Measurements from ENCODE around the gene LPAR1.

DNA sequence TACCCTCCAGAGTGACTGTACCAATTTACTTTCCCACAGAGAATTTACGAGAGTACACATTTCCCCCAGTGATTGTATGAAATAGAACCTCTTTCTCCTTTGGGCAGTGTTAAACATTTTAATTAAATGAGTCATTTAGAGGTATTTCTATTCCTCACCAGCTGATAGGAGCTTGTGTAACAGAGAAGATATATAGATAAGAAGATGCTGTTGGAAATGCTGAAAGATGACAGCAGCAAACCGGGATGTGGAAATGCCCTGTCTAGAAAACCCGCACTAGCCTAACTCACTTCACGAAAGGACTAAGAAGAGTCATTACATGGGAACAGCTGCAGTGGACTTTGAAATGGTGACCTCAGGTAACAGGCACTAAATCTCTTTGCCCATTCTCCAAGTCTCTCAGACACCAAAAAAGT, 68.3 kb downstream of the LPAR1 start:
- TF ChIP-seq CEBPB (IDR thresholded peaks at IDR 0.05; ENCODE audit: borderline replicate concordance in 1 of 2, low read depth in 2 of 2, low read length in 2 of 2) (no peak), EZH2 (IDR thresholded peaks at IDR 0.05; ENCODE audit: borderline replicate concordance, control insufficient read depth, low read depth, low read length) (no peak), ETV6 (conservative IDR thresholded peaks at IDR 0.05 in 1 of 2, IDR thresholded peaks at IDR 0.05 in 1 of 2; ENCODE audit: borderline replicate concordance in 1 of 2, low read depth in 1 of 2) (no peak), GABPA (IDR thresholded peaks at IDR 0.05; ENCODE audit: low read depth) (no peak), EP300 (IDR thresholded peaks at IDR 0.05; ENCODE audit: borderline replicate concordance in 1 of 2, control insufficient read depth in 1 of 2, low read depth in 2 of 2, low read length in 2 of 2) (no peak), ZNF217 (IDR thresholded peaks at IDR 0.05) (no peak), CTCF (IDR thresholded peaks at IDR 0.05 in 2 of 3, conservative IDR thresholded peaks at IDR 0.05 in 1 of 3; ENCODE audit: control insufficient read depth in 2 of 3, extremely low read depth in 1 of 3, insufficient read depth in 1 of 3, low read depth in 3 of 3, low read length in 3 of 3) (no peak), POLR2A (IDR thresholded peaks at IDR 0.05; ENCODE audit: low read depth, low read length) (no peak)
- TF ChIP-seq, protein P1, sequence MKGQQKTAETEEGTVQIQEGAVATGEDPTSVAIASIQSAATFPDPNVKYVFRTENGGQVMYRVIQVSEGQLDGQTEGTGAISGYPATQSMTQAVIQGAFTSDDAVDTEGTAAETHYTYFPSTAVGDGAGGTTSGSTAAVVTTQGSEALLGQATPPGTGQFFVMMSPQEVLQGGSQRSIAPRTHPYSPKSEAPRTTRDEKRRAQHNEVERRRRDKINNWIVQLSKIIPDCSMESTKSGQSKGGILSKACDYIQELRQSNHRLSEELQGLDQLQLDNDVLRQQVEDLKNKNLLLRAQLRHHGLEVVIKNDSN (IDR thresholded peaks at IDR 0.05; ENCODE audit: borderline replicate concordance, extremely low read length, insufficient read depth, low read depth, low read length) = no peak
- TF ChIP-seq, protein P2, sequence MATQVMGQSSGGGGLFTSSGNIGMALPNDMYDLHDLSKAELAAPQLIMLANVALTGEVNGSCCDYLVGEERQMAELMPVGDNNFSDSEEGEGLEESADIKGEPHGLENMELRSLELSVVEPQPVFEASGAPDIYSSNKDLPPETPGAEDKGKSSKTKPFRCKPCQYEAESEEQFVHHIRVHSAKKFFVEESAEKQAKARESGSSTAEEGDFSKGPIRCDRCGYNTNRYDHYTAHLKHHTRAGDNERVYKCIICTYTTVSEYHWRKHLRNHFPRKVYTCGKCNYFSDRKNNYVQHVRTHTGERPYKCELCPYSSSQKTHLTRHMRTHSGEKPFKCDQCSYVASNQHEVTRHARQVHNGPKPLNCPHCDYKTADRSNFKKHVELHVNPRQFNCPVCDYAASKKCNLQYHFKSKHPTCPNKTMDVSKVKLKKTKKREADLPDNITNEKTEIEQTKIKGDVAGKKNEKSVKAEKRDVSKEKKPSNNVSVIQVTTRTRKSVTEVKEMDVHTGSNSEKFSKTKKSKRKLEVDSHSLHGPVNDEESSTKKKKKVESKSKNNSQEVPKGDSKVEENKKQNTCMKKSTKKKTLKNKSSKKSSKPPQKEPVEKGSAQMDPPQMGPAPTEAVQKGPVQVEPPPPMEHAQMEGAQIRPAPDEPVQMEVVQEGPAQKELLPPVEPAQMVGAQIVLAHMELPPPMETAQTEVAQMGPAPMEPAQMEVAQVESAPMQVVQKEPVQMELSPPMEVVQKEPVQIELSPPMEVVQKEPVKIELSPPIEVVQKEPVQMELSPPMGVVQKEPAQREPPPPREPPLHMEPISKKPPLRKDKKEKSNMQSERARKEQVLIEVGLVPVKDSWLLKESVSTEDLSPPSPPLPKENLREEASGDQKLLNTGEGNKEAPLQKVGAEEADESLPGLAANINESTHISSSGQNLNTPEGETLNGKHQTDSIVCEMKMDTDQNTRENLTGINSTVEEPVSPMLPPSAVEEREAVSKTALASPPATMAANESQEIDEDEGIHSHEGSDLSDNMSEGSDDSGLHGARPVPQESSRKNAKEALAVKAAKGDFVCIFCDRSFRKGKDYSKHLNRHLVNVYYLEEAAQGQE (IDR thresholded peaks at IDR 0.05; ENCODE audit: low read depth, low read length) = no peak

All from GM12878 (cell line).